ENCODE results near the gene XRRA1.
"Not testable (repeated sequence)": the region's sequence is repeated elsewhere in the genome, so short reads cannot be mapped to it uniquely, and the experiment has no call there.

XRRA1 gene

GRCh38 chr11:74948898-74949752 lies at the start of gene XRRA1, which contains the start of gene SPCS2:
Gene XRRA1 (minus strand): TSS chr11:74949091. CDS start chr11:74940878, 8,213 bp downstream.
Gene SPCS2 (plus strand): TSS chr11:74949266. CDS start chr11:74949286, 20 bp downstream.
- peak; percentile 97 for DNase-seq

GRCh38 chr11:74992852-74993251 lies 44.0 kb upstream of the XRRA1 start:
- DNase-seq, result no peak

- no peak for DNase-seq
These were observed 42.0 kb upstream of the XRRA1 start for GRCh38 chr11:74990941-74991340.

- not testable (repeated sequence) for DNase-seq
These were observed 41.3 kb upstream of the XRRA1 start for GRCh38 chr11:74990150-74990549.

- no peak for DNase-seq
These were observed 40.4 kb upstream of the XRRA1 start for GRCh38 chr11:74989260-74989638.

GRCh38 chr11:74988541-74989259 lies 39.8 kb upstream of the XRRA1 start, which contains the start of gene NEU3:
Gene NEU3 (plus strand): TSS chr11:74988933. CDS start chr11:74989061, 128 bp downstream.
- peak; percentile 44 for DNase-seq

- no peak for DNase-seq
These were observed 35.8 kb upstream of the XRRA1 start for GRCh38 chr11:74984730-74985129.

GRCh38 chr11:74984070-74984469 lies 35.2 kb upstream of the XRRA1 start:
- no peak for DNase-seq

- no peak for DNase-seq
These were observed 33.0 kb upstream of the XRRA1 start for GRCh38 chr11:74981888-74982287.

- DNase-seq, result no peak
These were observed 31.7 kb upstream of the XRRA1 start for GRCh38 chr11:74980634-74981033.

GRCh38 chr11:74978041-74978440 lies 29.1 kb upstream of the XRRA1 start:
- no peak for DNase-seq

- DNase-seq, result no peak
These were observed 22.5 kb upstream of the XRRA1 start for GRCh38 chr11:74971424-74971823.

GRCh38 chr11:74970852-74971395 lies 22.0 kb upstream of the XRRA1 start:
- no peak for DNase-seq

GRCh38 chr11:74966651-74967050 lies 17.8 kb upstream of the XRRA1 start:
- no peak for DNase-seq

GRCh38 chr11:74960128-74960527 lies 11.2 kb upstream of the XRRA1 start:
- DNase-seq, result not testable (repeated sequence)

- no peak for DNase-seq
These were observed 9.2 kb upstream of the XRRA1 start for GRCh38 chr11:74957937-74958629.

GRCh38 chr11:74956397-74957015 lies 7.6 kb upstream of the XRRA1 start:
- no peak for DNase-seq

- DNase-seq, result no peak
These were observed 5.3 kb upstream of the XRRA1 start for GRCh38 chr11:74954199-74954598.

- no peak for DNase-seq
These were observed 4.6 kb upstream of the XRRA1 start for GRCh38 chr11:74953451-74953850.

GRCh38 chr11:74952752-74953151 lies 3.9 kb upstream of the XRRA1 start:
- DNase-seq, result no peak

- no peak for DNase-seq
These were observed 2.3 kb upstream of the XRRA1 start for GRCh38 chr11:74951226-74951625.

GRCh38 chr11:74950374-74950969 lies 1.6 kb upstream of the XRRA1 start:
- DNase-seq, result no peak

All from amniotic stem cell (primary cell).